Tibial nerve (tissue), 4 donors: ENCODE measurements around the gene PLEKHG5. TPM values are rescaled to one million over a fixed set of nuclear protein-coding genes. Genes with fewer than 3 reads are reported as not detected.

Source experiments
- DNase-seq, 2 donors: peaks; one replicate each; pipeline ENCODE4 v3.0.0-alpha.2; 2019; ENCODE audit warnings: low spot score in 2 of 2
- H3K27ac ChIP-seq, 4 donors: fragments of 200-600 bp; sonication (generic) in 3 of 4; one replicate each; pipeline ENCODE4 v1.5.1; 2017 to 2019; ENCODE audit warnings: mild to moderate bottlenecking in 1 of 4
- H3K27me3 ChIP-seq, 2 donors: fragments of 200-600 bp; sonication (generic) in 1 of 2; one replicate each; pipeline versions ENCODE4 v1.5.1 to v1.6.0; 2017 to 2019
- H3K36me3 ChIP-seq, 3 donors: fragments of 200-600 bp; sonication (generic); one replicate each; pipeline ENCODE4 v1.5.1; 2018 to 2019
- H3K4me1 ChIP-seq, 4 donors: fragments of 200-600 bp; sonication (generic) in 3 of 4; one replicate each; pipeline ENCODE4 v1.5.1; 2017 to 2019
- H3K4me3 ChIP-seq, 4 donors: fragments of 200-600 bp; sonication (generic) in 3 of 4; one replicate each; pipeline ENCODE4 v1.5.1; 2017 to 2019; ENCODE audit warnings: mild to moderate bottlenecking in 1 of 4, moderate library complexity in 1 of 4
- H3K9me3 ChIP-seq, 4 donors: fragments of 200-600 bp; sonication (generic) in 3 of 4; one replicate each; pipeline ENCODE4 v1.5.1; 2017 to 2019
- CTCF ChIP-seq, 5 experiments: fragments of 200-600 bp in 3 of 5; fragments of 450-650 bp in 2 of 5; sonication (generic) in 3 of 5; IDR thresholded peaks; one replicate each; pipeline ENCODE4 v1.5.1; 2016 to 2019; ENCODE audit warnings: antibody characterized with exemption in 5 of 5, mild to moderate bottlenecking in 3 of 5, moderate library complexity in 2 of 5
- EP300 ChIP-seq, 2 donors: sonication (generic); formaldehyde crosslinking; IDR thresholded peaks; one replicate each; pipeline ENCODE4 v1.6.1; 2017; ENCODE audit warnings: antibody characterized with exemption in 2 of 2, mild to moderate bottlenecking in 1 of 2
- POLR2A ChIP-seq, 2 donors: fragments of 450-650 bp; IDR thresholded peaks; one replicate each; pipeline ENCODE4 v1.6.1; 2017; ENCODE audit warnings: antibody characterized with exemption in 2 of 2, mild to moderate bottlenecking in 2 of 2, moderate library complexity in 2 of 2
- WGBS, 2 donors: methylation state at CpG; one replicate each; pipeline ENCODE4 v1.1.5; 2018; 5-methylcytosine and 5-hydroxymethylcytosine counted together
- total RNA-seq, 4 donors: library from RNA; depleted of rRNA; stranded (reverse); fragments of >200 nt; gene quantifications; one replicate each; pipeline ENCODE4 v1.1.0, GENCODE V29; 2016

PLEKHG5 gene
- total RNA-seq, 4 donors from 2014 or later: 25.6 to 40.8 (median 30.8) TPM

GRCh38 chr1:6515771-6516170 lies 24.3 kb upstream of the PLEKHG5 start:
- no peaks in the 10 kb centered on the region for H3K27me3 ChIP-seq
- H3K9me3 ChIP-seq: no peaks in the 10 kb centered on the region
- H3K4me1 ChIP-seq: peaks cover 0 to 30% (median 2%) of the 10 kb centered on the region in 4 donors
- no peak overlapping the region for H3K27ac ChIP-seq
- WGBS, 2 donors: 63 to 65% methylated on average over 4 of the region's 4 CpGs
- TF ChIP-seq CTCF (IDR thresholded peaks at IDR 0.05) (no peak), EP300 (IDR thresholded peaks at IDR 0.05) (no peak), POLR2A (IDR thresholded peaks at IDR 0.05) (no peak)
- no peak for DNase-seq
- no peak overlapping the region for H3K4me3 ChIP-seq
- H3K36me3 ChIP-seq: no peaks in the 10 kb centered on the region

- H3K27ac ChIP-seq: peak overlapping the region in 1 of 4 donors; percentile 89
Measured at GRCh38 chr1:6513320-6513801, 21.9 kb upstream of the PLEKHG5 start.

GRCh38 chr1:6512908-6513280 lies 21.4 kb upstream of the PLEKHG5 start:
- Histone ChIP-seq H3K4me1 (peaks cover 0 to 41% (median 2%) of the 10 kb centered on the region in 4 donors), H3K4me3 (no peak overlapping the region), H3K27ac (peak overlapping the region in 1 of 4 donors; percentile 89), H3K9me3 (no peaks in the 10 kb centered on the region), H3K36me3 (no peaks in the 10 kb centered on the region), H3K27me3 (no peaks in the 10 kb centered on the region)
- DNase-seq: no peak
- 70 to 76% methylated on average over 7 to 8 of the region's 8 CpGs for WGBS, 2 donors
- no peak for TF ChIP-seq POLR2A (IDR thresholded peaks at IDR 0.05)
- TF ChIP-seq EP300 (IDR thresholded peaks at IDR 0.05): no peak
- no peak for TF ChIP-seq CTCF (IDR thresholded peaks at IDR 0.05)

More at GRCh38 chr1:6513320-6513801, 21.9 kb upstream of the PLEKHG5 start:
- H3K36me3 ChIP-seq: no peaks in the 10 kb centered on the region
- no peaks in the 10 kb centered on the region for H3K27me3 ChIP-seq
- H3K9me3 ChIP-seq: no peaks in the 10 kb centered on the region
- H3K4me1 ChIP-seq: peaks cover 0 to 36% (median 2%) of the 10 kb centered on the region in 4 donors
- DNase-seq: no peak
- no peak overlapping the region for H3K4me3 ChIP-seq
- TF ChIP-seq EP300 (IDR thresholded peaks at IDR 0.05): no peak
- TF ChIP-seq POLR2A (IDR thresholded peaks at IDR 0.05): no peak
- 69 to 84% methylated on average over 8 to 9 of the region's 9 CpGs for WGBS, 2 donors

GRCh38 chr1:6512245-6512907 lies 20.9 kb upstream of the PLEKHG5 start:
- Histone ChIP-seq H3K9me3 (no peaks in the 10 kb centered on the region), H3K4me3 (no peak overlapping the region), H3K27me3 (no peaks in the 10 kb centered on the region), H3K36me3 (no peaks in the 10 kb centered on the region), H3K27ac (peak overlapping the region in 1 of 4 donors; percentile 89), H3K4me1 (peaks cover 0 to 46% (median 4%) of the 10 kb centered on the region in 4 donors)
- no peak for DNase-seq
- 80 to 97% methylated on average over 8 to 13 of the region's 19 CpGs for WGBS, 2 donors
- no peak for TF ChIP-seq EP300 (IDR thresholded peaks at IDR 0.05)
- TF ChIP-seq POLR2A (IDR thresholded peaks at IDR 0.05): no peak
- no peak for TF ChIP-seq CTCF (IDR thresholded peaks at IDR 0.05)

GRCh38 chr1:6511561-6512244 lies 20.2 kb upstream of the PLEKHG5 start:
- WGBS, 2 donors: 58 to 73% methylated on average over 6 to 16 of the region's 16 CpGs
- Histone ChIP-seq H3K36me3 (no peaks in the 10 kb centered on the region), H3K27me3 (peaks cover 0 to under 1% of the 10 kb centered on the region in 2 donors), H3K9me3 (no peaks in the 10 kb centered on the region), H3K27ac (peak overlapping the region in 1 of 4 donors; percentile 89), H3K4me3 (no peak overlapping the region), H3K4me1 (peaks cover 0 to 52% (median 8%) of the 10 kb centered on the region in 4 donors)
- no peak for TF ChIP-seq EP300 (IDR thresholded peaks at IDR 0.05)
- TF ChIP-seq POLR2A (IDR thresholded peaks at IDR 0.05): no peak
- TF ChIP-seq CTCF (IDR thresholded peaks at IDR 0.05): no peak
- no peak for DNase-seq
